ENCODE measurements around the gene MLC1.

DNA sequence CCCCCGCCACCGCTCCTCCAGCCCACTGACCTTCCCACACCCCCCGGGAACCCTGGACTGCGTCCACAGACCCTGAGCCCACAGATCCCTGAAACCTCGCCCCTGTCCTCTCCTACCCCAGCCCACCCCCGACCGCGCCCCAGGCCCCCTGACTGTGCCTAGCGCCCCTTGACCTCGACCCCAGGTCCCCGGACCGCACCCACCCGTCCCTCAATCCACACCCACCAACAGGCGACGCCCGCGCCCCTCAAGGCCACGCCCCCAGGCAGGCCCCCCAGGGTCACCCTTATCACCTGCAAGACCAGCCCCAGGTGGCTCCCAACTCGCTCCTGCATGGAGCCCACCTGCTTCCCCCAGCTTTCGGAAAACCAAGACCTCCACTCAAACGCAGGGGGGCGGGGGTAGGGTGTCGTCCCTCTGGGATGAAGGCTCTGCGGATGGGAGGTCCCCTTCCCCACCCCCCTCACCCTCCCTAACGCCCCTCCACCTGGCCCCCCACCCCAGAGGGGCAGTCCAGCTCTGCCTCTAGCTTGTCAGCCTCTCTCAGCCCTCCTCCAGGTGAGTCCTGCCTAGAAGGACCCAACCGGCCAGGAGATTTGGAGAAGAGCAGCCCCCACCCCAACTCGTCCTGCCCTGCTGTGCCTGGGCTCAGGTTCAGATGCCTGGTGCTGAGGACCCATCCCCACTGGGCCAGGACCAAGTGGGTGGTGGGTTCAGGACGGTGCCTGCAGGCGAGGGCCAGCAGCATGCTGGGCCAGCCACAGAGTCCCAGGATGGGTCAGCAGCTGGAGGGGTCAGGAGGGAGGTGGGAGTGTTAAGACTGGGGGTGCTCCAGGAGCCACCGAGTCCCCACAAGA is 69.5 kb downstream of the MLC1 start:
- no peak for TF ChIP-seq CHD2 (IDR thresholded peaks at IDR 0.05; ENCODE audit: borderline replicate concordance, low read depth, low read length)
- no peak for TF ChIP-seq FOS (IDR thresholded peaks at IDR 0.05; ENCODE audit: borderline replicate concordance, extremely low read depth, insufficient read length)
- TF ChIP-seq SUPT20H (IDR thresholded peaks at IDR 0.05; ENCODE audit: borderline replicate concordance, control insufficient read depth, low read depth, low read length) = no peak
- TF ChIP-seq EZH2 (IDR thresholded peaks at IDR 0.05; ENCODE audit: borderline replicate concordance, control insufficient read depth, low read depth, low read length) = no peak
- TF ChIP-seq, protein P1, sequence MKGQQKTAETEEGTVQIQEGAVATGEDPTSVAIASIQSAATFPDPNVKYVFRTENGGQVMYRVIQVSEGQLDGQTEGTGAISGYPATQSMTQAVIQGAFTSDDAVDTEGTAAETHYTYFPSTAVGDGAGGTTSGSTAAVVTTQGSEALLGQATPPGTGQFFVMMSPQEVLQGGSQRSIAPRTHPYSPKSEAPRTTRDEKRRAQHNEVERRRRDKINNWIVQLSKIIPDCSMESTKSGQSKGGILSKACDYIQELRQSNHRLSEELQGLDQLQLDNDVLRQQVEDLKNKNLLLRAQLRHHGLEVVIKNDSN (IDR thresholded peaks at IDR 0.05; ENCODE audit: borderline replicate concordance, extremely low read length, insufficient read depth, low read depth, low read length) = no peak
- TF ChIP-seq, protein P2, sequence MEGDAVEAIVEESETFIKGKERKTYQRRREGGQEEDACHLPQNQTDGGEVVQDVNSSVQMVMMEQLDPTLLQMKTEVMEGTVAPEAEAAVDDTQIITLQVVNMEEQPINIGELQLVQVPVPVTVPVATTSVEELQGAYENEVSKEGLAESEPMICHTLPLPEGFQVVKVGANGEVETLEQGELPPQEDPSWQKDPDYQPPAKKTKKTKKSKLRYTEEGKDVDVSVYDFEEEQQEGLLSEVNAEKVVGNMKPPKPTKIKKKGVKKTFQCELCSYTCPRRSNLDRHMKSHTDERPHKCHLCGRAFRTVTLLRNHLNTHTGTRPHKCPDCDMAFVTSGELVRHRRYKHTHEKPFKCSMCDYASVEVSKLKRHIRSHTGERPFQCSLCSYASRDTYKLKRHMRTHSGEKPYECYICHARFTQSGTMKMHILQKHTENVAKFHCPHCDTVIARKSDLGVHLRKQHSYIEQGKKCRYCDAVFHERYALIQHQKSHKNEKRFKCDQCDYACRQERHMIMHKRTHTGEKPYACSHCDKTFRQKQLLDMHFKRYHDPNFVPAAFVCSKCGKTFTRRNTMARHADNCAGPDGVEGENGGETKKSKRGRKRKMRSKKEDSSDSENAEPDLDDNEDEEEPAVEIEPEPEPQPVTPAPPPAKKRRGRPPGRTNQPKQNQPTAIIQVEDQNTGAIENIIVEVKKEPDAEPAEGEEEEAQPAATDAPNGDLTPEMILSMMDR (IDR thresholded peaks at IDR 0.05 in 2 of 3, conservative IDR thresholded peaks at IDR 0.05 in 1 of 3; ENCODE audit: control insufficient read depth in 2 of 3, extremely low read depth in 1 of 3, insufficient read depth in 1 of 3, low read depth in 3 of 3, low read length in 3 of 3) = no peak
- TF ChIP-seq PAX8 (IDR thresholded peaks at IDR 0.05) = no peak
- TF ChIP-seq DPF2 (IDR thresholded peaks at IDR 0.05) = no peak
- no peak for TF ChIP-seq YBX1 (IDR thresholded peaks at IDR 0.05)
- TF ChIP-seq, protein P3, sequence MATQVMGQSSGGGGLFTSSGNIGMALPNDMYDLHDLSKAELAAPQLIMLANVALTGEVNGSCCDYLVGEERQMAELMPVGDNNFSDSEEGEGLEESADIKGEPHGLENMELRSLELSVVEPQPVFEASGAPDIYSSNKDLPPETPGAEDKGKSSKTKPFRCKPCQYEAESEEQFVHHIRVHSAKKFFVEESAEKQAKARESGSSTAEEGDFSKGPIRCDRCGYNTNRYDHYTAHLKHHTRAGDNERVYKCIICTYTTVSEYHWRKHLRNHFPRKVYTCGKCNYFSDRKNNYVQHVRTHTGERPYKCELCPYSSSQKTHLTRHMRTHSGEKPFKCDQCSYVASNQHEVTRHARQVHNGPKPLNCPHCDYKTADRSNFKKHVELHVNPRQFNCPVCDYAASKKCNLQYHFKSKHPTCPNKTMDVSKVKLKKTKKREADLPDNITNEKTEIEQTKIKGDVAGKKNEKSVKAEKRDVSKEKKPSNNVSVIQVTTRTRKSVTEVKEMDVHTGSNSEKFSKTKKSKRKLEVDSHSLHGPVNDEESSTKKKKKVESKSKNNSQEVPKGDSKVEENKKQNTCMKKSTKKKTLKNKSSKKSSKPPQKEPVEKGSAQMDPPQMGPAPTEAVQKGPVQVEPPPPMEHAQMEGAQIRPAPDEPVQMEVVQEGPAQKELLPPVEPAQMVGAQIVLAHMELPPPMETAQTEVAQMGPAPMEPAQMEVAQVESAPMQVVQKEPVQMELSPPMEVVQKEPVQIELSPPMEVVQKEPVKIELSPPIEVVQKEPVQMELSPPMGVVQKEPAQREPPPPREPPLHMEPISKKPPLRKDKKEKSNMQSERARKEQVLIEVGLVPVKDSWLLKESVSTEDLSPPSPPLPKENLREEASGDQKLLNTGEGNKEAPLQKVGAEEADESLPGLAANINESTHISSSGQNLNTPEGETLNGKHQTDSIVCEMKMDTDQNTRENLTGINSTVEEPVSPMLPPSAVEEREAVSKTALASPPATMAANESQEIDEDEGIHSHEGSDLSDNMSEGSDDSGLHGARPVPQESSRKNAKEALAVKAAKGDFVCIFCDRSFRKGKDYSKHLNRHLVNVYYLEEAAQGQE (IDR thresholded peaks at IDR 0.05; ENCODE audit: low read depth, low read length) = no peak
- TF ChIP-seq, protein P4, sequence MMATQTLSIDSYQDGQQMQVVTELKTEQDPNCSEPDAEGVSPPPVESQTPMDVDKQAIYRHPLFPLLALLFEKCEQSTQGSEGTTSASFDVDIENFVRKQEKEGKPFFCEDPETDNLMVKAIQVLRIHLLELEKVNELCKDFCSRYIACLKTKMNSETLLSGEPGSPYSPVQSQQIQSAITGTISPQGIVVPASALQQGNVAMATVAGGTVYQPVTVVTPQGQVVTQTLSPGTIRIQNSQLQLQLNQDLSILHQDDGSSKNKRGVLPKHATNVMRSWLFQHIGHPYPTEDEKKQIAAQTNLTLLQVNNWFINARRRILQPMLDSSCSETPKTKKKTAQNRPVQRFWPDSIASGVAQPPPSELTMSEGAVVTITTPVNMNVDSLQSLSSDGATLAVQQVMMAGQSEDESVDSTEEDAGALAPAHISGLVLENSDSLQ (IDR thresholded peaks at IDR 0.05) = no peak

All from GM12878 (cell line).